Endodermal cell (in vitro differentiated cells): ENCODE results near the gene GPR137B. TPM values are rescaled to one million over a fixed set of nuclear protein-coding genes. Genes with fewer than 3 reads are reported as not detected.

Experiments
- DNase-seq: peaks from one replicate; pipeline ENCODE4 v3.0.0-alpha.2; 2017
- H3K27ac ChIP-seq: 2 replicates; pipeline ENCODE4 v1.5.1; 2013; ENCODE audit warnings: mild to moderate bottlenecking, low read depth, low read length, moderate library complexity
- H3K27me3 ChIP-seq: 2 replicates; pipeline ENCODE4 v1.6.1; 2013; ENCODE audit warnings: mild to moderate bottlenecking, low read length, moderate library complexity; ENCODE audit not compliant: insufficient read depth, control insufficient read depth, poor library complexity, severe bottlenecking
- H3K36me3 ChIP-seq: 2 replicates; pipeline ENCODE4 v1.7.0; 2013; ENCODE audit warnings: mild to moderate bottlenecking, low read length, moderate library complexity; ENCODE audit not compliant: control insufficient read depth, insufficient read depth
- H3K4me1 ChIP-seq: one replicate; pipeline ENCODE4 v1.7.0; 2013; ENCODE audit warnings: low read length; ENCODE audit not compliant: control insufficient read depth, insufficient read depth
- H3K4me3 ChIP-seq: 2 replicates; pipeline ENCODE4 v1.5.1; 2013; ENCODE audit warnings: mild to moderate bottlenecking, low read length, moderate library complexity
- H3K9ac ChIP-seq: 2 replicates; pipeline ENCODE4 v1.6.1; 2013; ENCODE audit warnings: mild to moderate bottlenecking, low read length, moderate library complexity; ENCODE audit not compliant: poor library complexity, severe bottlenecking; ENCODE audit errors: extremely low read depth
- H3K9me3 ChIP-seq: 2 replicates; pipeline ENCODE4 v1.6.1; 2013; ENCODE audit warnings: mild to moderate bottlenecking, low read length, moderate library complexity; ENCODE audit not compliant: control insufficient read depth
- H3K27ac Mint-ChIP-seq: 2 replicates; pipeline ENCODE4 v1.8.0; 2020; ENCODE audit warnings: mixed read lengths
- H3K27me3 Mint-ChIP-seq: 2 replicates; pipeline ENCODE4 v1.8.0; 2021; ENCODE audit warnings: mild to moderate bottlenecking, mixed read lengths; ENCODE audit not compliant: insufficient read depth
- H3K36me3 Mint-ChIP-seq: 2 replicates; pipeline ENCODE4 v1.8.0; 2020; ENCODE audit warnings: low read depth, mixed read lengths
- H3K4me1 Mint-ChIP-seq: 2 replicates; pipeline ENCODE4 v1.8.0; 2020; ENCODE audit warnings: mixed read lengths
- H3K4me3 Mint-ChIP-seq: 2 replicates; pipeline ENCODE4 v1.8.0; 2020; ENCODE audit warnings: mild to moderate bottlenecking, moderate library complexity, mixed read lengths
- H3K9me3 Mint-ChIP-seq: 2 replicates; pipeline ENCODE4 v1.8.0; 2020; ENCODE audit warnings: mild to moderate bottlenecking, mixed read lengths
- WGBS, 2 experiments: methylation state at CpG; one replicate each; pipeline versions ENCODE4 v1.1.5 to v1.1.7; 2013; ENCODE audit warnings: missing lambda C conversion rate in 2 of 2, mixed read lengths in 1 of 2; ENCODE audit not compliant: insufficient coverage in 1 of 2, insufficient read length in 1 of 2; 5-methylcytosine and 5-hydroxymethylcytosine counted together
- total RNA-seq, 2 donors: library from RNA; stranded (reverse); fragmentation: NEBNext Ultra II Directional in 1 of 2; extraction: Animal tissue kit (Norgen Biotek cat#: 25700) in 1 of 2; gene quantifications; 2 replicates in 1 of 2; 3 replicates in 1 of 2; pipeline ENCODE4 v1.2.1, GENCODE V29; 2021
- TF ChIP-seq, protein P1 (sequence below): fragments of 200-600 bp; sonication (generic); conservative IDR thresholded peaks from 2 replicates; pipeline ENCODE4 v1.5.0; 2021; ENCODE audit warnings: antibody characterized with exemption, mild to moderate bottlenecking

Gene GPR137B
- total RNA-seq, 2 donors from 2014 or later: 2.8 to 6.7 TPM

DNA sequence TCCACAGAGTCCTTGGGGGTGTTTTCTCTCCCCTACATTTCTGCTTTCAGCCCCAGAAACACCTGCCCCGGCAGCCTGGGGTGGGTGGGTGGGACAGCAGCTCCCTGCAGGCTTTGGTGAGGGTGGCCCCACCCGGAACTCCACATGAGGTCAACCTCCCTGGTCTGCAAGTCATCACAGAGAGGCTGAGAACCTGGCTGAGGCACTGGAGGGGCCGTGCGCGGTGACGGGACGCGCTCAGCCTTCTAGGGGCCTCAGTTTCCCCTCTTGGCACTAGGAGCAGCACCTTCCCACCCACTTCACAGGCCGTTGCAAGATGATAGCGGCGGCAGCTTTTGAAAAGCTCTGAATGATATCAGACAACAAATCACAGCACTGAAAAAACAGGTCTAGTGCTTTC is 39.7 kb upstream of the GPR137B start:
- H3K9me3 Mint-ChIP-seq: no peaks in the 10 kb centered on the region

DNA sequence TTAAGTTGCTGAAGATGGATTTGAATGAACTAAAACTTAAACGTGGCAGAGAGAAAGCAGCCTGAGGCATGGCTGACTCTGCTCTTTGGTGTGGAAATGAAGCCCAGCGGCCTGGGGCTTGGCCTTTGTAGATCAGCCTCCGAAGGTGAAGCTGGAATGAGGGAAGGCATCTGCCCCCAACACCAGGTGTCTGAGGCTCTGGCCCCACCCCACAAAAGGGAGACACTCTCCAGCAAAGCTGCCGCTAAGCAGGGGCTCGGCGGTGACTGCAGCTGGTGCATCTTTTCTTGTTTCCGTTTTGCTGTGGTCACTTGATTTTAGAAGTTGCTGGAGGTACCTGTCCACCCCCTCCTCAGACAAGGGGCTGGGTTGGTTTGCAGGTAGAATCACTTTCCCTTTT is 39.3 kb upstream of the GPR137B start:
- Mint-ChIP-seq H3K4me1 (peaks cover 2% of the 10 kb centered on the region), H3K27ac (no peak overlapping the region), H3K36me3 (no peaks in the 10 kb centered on the region), H3K9me3 (no peaks in the 10 kb centered on the region), H3K27me3 (peaks cover 9% of the 10 kb centered on the region), H3K4me3 (no peak overlapping the region)
- no peak overlapping the region for H3K9ac ChIP-seq
- WGBS, 2 experiments: 18 to 27% methylated on average over 4 to 7 of the region's 7 CpGs
- H3K27ac ChIP-seq: no peak overlapping the region
- H3K4me3 ChIP-seq: no peak overlapping the region
- no peaks in the 10 kb centered on the region for H3K4me1 ChIP-seq
- DNase-seq: peak; percentile 71
- H3K9me3 ChIP-seq: no peaks in the 10 kb centered on the region
- H3K36me3 ChIP-seq: no peaks in the 10 kb centered on the region
- H3K27me3 ChIP-seq: no peaks in the 10 kb centered on the region
- TF ChIP-seq, protein P1, sequence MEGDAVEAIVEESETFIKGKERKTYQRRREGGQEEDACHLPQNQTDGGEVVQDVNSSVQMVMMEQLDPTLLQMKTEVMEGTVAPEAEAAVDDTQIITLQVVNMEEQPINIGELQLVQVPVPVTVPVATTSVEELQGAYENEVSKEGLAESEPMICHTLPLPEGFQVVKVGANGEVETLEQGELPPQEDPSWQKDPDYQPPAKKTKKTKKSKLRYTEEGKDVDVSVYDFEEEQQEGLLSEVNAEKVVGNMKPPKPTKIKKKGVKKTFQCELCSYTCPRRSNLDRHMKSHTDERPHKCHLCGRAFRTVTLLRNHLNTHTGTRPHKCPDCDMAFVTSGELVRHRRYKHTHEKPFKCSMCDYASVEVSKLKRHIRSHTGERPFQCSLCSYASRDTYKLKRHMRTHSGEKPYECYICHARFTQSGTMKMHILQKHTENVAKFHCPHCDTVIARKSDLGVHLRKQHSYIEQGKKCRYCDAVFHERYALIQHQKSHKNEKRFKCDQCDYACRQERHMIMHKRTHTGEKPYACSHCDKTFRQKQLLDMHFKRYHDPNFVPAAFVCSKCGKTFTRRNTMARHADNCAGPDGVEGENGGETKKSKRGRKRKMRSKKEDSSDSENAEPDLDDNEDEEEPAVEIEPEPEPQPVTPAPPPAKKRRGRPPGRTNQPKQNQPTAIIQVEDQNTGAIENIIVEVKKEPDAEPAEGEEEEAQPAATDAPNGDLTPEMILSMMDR: no peak

More for the DNA sequence above, 39.7 kb upstream of the GPR137B start:
- no peaks in the 10 kb centered on the region for H3K9me3 ChIP-seq
- no peak for DNase-seq
- no peaks in the 10 kb centered on the region for H3K27me3 ChIP-seq
- Mint-ChIP-seq H3K27ac (no peak overlapping the region), H3K4me3 (no peak overlapping the region), H3K27me3 (peaks cover 9% of the 10 kb centered on the region), H3K4me1 (peaks cover 2% of the 10 kb centered on the region), H3K36me3 (no peaks in the 10 kb centered on the region)
- H3K4me3 ChIP-seq: no peak overlapping the region
- H3K9ac ChIP-seq: no peak overlapping the region
- no peak overlapping the region for H3K27ac ChIP-seq
- 87 to 89% methylated on average over 9 to 11 of the region's 11 CpGs for WGBS, 2 experiments
- no peaks in the 10 kb centered on the region for H3K36me3 ChIP-seq
- TF ChIP-seq, protein P1: no peak
- no peaks in the 10 kb centered on the region for H3K4me1 ChIP-seq

DNA sequence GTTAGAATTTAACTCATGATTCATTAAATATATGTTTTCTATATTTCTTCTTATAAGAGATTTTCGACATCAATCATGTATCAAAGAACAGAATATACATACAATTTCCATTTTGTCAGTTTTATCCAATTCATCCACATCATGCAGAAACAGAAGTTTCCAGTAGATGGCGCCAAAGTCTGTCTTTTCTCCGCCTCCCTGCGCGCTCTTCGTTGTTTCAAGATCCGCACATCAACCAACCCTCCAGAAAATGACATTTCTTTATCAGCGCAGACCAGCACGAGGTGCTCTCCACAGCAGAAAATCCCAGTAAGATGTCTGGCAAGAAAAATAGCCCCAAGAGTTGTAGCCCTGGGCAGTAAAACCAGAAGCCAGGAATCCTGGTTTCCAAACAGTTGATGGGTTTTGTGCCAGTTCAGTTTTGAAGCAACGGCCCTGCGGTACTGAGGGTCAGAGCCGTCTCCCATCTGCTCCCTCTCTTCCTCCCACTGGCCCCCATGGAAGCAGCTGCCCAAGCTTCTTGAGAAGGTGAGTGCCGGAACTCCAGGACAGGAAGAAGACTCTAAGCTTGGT is 38.6 kb upstream of the GPR137B start:
- Mint-ChIP-seq H3K4me1 (peaks cover 2% of the 10 kb centered on the region), H3K36me3 (no peaks in the 10 kb centered on the region), H3K9me3 (no peaks in the 10 kb centered on the region), H3K27ac (no peak overlapping the region), H3K4me3 (no peak overlapping the region), H3K27me3 (peaks cover 9% of the 10 kb centered on the region)
- WGBS, 2 experiments: 38 to 52% methylated on average over 9 to 13 of the region's 13 CpGs
- Histone ChIP-seq H3K9ac (no peak overlapping the region), H3K27ac (no peak overlapping the region), H3K4me1 (no peaks in the 10 kb centered on the region), H3K9me3 (no peaks in the 10 kb centered on the region), H3K4me3 (no peak overlapping the region), H3K36me3 (no peaks in the 10 kb centered on the region), H3K27me3 (no peaks in the 10 kb centered on the region)
- peak; percentile 83 for DNase-seq
- TF ChIP-seq, protein P1: peak; percentile 94
